ENCODE measurements around the gene GNG12. TPM values are rescaled to one million over a fixed set of nuclear protein-coding genes. Genes with fewer than 3 reads are reported as not detected.
A peak's percentile ranks its signal among the peaks of the same experiment; 100 is the strongest.

Gene GNG12
- total RNA-seq, 2 donors from 2014 or later = 0.32 to 0.34 TPM

GRCh38 chr1:67835663-67836452, 2.6 kb upstream of the GNG12 start:
- H3K4me3 Mint-ChIP-seq = no peak overlapping the region
- H3K9me3 Mint-ChIP-seq = no peaks in the 10 kb centered on the region
- no peak overlapping the region for H3K27ac Mint-ChIP-seq

DNA sequence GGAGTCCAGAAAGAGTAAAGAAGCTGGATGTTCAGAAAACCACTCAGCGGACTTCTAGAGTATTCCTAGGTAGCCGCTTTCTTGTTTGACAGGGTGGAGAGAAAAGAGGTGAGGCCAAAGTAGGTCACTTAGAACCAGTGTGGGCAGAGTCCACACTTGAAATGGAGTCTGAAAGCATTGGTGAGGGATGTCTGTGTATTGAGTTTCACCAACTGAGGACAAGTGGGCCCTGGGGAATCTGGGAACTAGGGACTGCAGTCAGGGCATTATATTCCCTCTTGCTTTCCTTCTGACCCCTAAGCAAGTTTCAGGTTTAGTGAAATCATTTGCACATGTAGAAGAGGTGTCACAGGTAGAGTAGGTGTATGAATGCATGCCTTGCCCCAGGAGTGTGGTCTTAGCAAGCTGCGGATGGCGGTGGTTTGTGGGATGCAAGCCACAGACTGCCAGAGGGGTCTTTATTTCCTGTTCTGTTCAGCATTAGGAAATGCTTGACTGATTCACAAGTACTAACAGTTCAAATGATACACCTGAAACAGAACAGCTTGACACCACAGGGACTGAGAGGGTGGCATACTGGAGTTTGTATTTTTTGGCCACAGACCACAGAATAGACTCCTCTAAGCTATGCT, 1.1 kb upstream of the GNG12 start:
- Mint-ChIP-seq H3K36me3 (ENCODE audit: insufficient read depth in 2 of 2) (no peaks in the 10 kb centered on the region), H3K4me3 (peak overlapping the region; percentile 81 to 86), H3K27me3 (ENCODE audit: low read depth) (peaks cover 72% of the 10 kb centered on the region), H3K27ac (no peak overlapping the region), H3K9me3 (no peaks in the 10 kb centered on the region), H3K4me1 (ENCODE audit: low read depth) (peaks cover 12% of the 10 kb centered on the region)
- peak in 1 of 2 donors; percentile 13 for DNase-seq
- ATAC-seq (replicated peaks in 1 of 2) = peak in 1 of 2 donors; percentile 18

More at GRCh38 chr1:67835663-67836452, 2.6 kb upstream of the GNG12 start:
- DNase-seq = no peak
- ATAC-seq (replicated peaks in 1 of 2) = no peak
- H3K4me1 Mint-ChIP-seq (ENCODE audit: low read depth) = peaks cover 12% of the 10 kb centered on the region
- H3K27me3 Mint-ChIP-seq (ENCODE audit: low read depth) = peaks cover 76% of the 10 kb centered on the region
- no peaks in the 10 kb centered on the region for H3K36me3 Mint-ChIP-seq (ENCODE audit: insufficient read depth in 2 of 2)

DNA sequence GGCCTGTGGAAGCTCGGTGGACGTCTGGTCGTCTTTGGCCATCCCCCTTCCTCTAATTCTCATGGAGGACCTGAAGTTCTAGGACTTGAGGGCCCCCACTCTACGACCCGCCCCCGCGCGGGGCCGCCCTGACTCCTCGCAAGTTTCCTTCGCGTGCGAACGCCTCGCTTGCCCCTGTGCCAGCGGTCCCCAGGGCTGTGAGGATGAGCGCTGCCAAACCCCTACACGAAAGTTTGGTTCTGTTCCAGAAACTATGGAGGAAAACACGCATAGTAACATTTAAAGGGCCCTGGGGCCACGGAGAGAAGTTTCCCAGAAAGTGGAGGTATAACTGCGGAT, 304 bp upstream of the GNG12 start:
- DNase-seq = no peak

DNA sequence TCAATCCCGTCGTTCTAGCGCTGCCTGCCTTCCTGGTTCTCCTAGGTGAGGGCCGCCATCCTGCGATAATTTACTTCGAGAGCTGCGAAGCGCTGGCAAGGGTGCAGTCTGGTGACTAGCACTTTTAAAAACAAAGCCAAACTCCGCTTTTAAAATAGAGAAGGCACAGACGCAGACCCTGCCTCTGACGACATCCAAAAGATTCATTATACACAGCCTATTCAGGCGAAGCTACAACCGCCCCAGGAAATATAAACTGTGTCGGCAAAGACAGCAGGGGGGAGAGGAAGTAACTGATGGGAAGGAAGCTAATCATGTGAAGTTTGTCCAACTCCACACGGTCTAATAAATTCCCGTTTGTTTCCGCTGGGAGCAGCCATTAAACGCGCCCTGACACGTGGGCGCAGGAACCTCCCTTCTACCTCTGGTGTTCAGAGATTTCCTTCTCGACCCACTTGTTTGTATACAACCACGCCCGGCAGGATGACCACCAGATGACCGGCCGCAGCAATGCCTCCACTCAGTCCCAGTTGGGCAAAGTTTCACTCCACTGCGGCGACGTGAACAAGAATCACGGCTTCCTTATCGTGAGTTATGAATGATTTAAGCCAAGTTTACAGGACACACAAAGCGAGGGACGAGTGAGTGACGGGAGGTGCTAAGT, 1.3 kb downstream of the GNG12 start:
- ATAC-seq (replicated peaks in 1 of 2) = peak; percentile 18 to 20
- no peak for DNase-seq
- H3K27ac Mint-ChIP-seq = no peak overlapping the region
- peak overlapping the region; percentile 81 to 88 for H3K4me3 Mint-ChIP-seq
- no peaks in the 10 kb centered on the region for H3K36me3 Mint-ChIP-seq (ENCODE audit: insufficient read depth in 2 of 2)
- H3K4me1 Mint-ChIP-seq (ENCODE audit: low read depth) = peaks cover 12% of the 10 kb centered on the region
- peaks cover 54% of the 10 kb centered on the region for H3K27me3 Mint-ChIP-seq (ENCODE audit: low read depth)
- no peaks in the 10 kb centered on the region for H3K9me3 Mint-ChIP-seq

More for the DNA sequence above, 304 bp upstream of the GNG12 start:
- peaks cover 70% of the 10 kb centered on the region for H3K27me3 Mint-ChIP-seq (ENCODE audit: low read depth)
- H3K36me3 Mint-ChIP-seq (ENCODE audit: insufficient read depth in 2 of 2) = no peaks in the 10 kb centered on the region
- H3K9me3 Mint-ChIP-seq = no peaks in the 10 kb centered on the region
- peaks cover 12% of the 10 kb centered on the region for H3K4me1 Mint-ChIP-seq (ENCODE audit: low read depth)
- no peak overlapping the region for H3K27ac Mint-ChIP-seq
- H3K4me3 Mint-ChIP-seq = peak overlapping the region; percentile 81 to 86
- ATAC-seq (replicated peaks in 1 of 2) = peak in 1 of 2 donors; percentile 12

- ATAC-seq (replicated peaks in 1 of 2) = no peak
- H3K27me3 Mint-ChIP-seq (ENCODE audit: low read depth) = peaks cover 46% of the 10 kb centered on the region
- H3K36me3 Mint-ChIP-seq (ENCODE audit: insufficient read depth in 2 of 2) = no peaks in the 10 kb centered on the region
- H3K4me3 Mint-ChIP-seq = peak overlapping the region; percentile 81 to 88
- no peaks in the 10 kb centered on the region for H3K9me3 Mint-ChIP-seq
- H3K27ac Mint-ChIP-seq = no peak overlapping the region
- H3K4me1 Mint-ChIP-seq (ENCODE audit: low read depth) = peaks cover 12% of the 10 kb centered on the region
- DNase-seq = no peak
These were observed 2.1 kb downstream of the GNG12 start for GRCh38 chr1:67830928-67831830.

DNA sequence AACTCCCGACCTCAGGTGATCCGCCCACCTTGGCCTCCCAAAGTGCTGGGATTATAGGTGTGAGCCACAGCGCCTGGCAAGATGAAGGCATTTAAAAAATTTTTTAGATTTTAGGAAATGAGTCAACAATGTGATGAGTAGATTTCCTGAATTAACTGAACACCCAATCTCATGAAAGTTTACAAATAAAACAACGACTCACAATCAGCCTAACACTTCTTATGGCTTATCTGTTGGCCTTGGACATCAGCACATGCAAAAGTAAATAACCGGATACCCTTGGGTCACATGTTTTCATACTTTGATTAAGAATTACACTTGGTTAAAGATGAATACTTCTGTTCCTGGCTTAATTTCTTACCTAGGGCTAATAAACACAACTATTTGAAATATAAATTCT, 3.0 kb downstream of the GNG12 start:
- H3K4me1 Mint-ChIP-seq (ENCODE audit: low read depth) = peaks cover 12% of the 10 kb centered on the region
- peaks cover 46% of the 10 kb centered on the region for H3K27me3 Mint-ChIP-seq (ENCODE audit: low read depth)
- no peak overlapping the region for H3K27ac Mint-ChIP-seq
- H3K4me3 Mint-ChIP-seq = no peak overlapping the region
- H3K9me3 Mint-ChIP-seq = no peaks in the 10 kb centered on the region
- ATAC-seq (replicated peaks in 1 of 2) (no peak), DNase-seq (no peak)
- no peaks in the 10 kb centered on the region for H3K36me3 Mint-ChIP-seq (ENCODE audit: insufficient read depth in 2 of 2)

GRCh38 chr1:67827688-67828087, 5.6 kb downstream of the GNG12 start:
- no peaks in the 10 kb centered on the region for H3K9me3 Mint-ChIP-seq
- no peak overlapping the region for H3K27ac Mint-ChIP-seq
- no peak overlapping the region for H3K4me3 Mint-ChIP-seq
- DNase-seq = no peak
- peaks cover 12% of the 10 kb centered on the region for H3K4me1 Mint-ChIP-seq (ENCODE audit: low read depth)
- ATAC-seq (replicated peaks in 1 of 2) = no peak
- H3K27me3 Mint-ChIP-seq (ENCODE audit: low read depth) = peaks cover 39% of the 10 kb centered on the region
- H3K36me3 Mint-ChIP-seq (ENCODE audit: insufficient read depth in 2 of 2) = no peaks in the 10 kb centered on the region

DNA sequence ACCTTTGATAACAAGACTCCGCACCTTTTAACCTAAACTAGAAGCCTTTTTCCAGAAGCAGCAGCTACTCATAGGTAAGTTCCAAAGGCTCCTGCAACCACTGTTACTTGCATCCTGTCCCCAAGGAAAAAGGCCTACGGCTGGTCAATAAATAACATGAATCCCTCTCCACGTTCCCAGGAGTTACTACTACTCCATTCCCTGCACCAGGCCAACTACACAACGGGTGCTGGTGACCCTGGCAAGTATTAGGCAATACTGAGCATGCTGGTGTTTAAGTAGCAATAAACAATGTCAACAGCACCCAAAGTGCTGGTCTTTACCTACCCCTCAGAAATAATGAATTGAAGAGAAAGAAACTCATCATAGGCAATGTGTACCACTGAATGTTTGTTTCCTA, 7.7 kb downstream of the GNG12 start:
- no peak for ATAC-seq (replicated peaks in 1 of 2)
- Mint-ChIP-seq H3K4me1 (ENCODE audit: low read depth) (no peaks in the 10 kb centered on the region), H3K27ac (no peak overlapping the region), H3K9me3 (no peaks in the 10 kb centered on the region), H3K36me3 (ENCODE audit: insufficient read depth in 2 of 2) (no peaks in the 10 kb centered on the region), H3K27me3 (ENCODE audit: low read depth) (peaks cover 20% of the 10 kb centered on the region), H3K4me3 (no peak overlapping the region)
- DNase-seq = no peak

DNA sequence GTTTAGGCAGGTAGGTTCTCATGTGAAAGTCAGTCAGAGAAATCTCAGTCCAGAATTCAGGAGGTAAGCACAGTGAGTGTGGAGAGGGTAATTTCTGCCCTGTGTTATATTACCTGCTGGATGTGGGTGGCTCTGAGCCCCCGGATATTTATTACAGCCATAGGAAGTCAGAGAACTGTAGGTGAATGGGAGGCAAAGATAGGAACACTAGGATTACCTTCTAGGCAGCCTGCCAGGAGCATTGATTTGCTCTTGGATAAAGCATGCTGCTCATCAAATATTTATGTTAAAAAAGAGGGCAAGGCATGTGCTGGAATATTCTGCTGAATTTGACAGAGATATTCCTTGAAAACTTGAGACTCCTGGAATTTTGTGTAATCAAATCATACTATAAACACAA, 8.5 kb downstream of the GNG12 start:
- Mint-ChIP-seq H3K27me3 (ENCODE audit: low read depth) (peaks cover 23% of the 10 kb centered on the region), H3K27ac (no peak overlapping the region), H3K9me3 (no peaks in the 10 kb centered on the region), H3K4me1 (ENCODE audit: low read depth) (no peaks in the 10 kb centered on the region), H3K36me3 (ENCODE audit: insufficient read depth in 2 of 2) (no peaks in the 10 kb centered on the region), H3K4me3 (no peak overlapping the region)
- DNase-seq = no peak
- no peak for ATAC-seq (replicated peaks in 1 of 2)

- H3K36me3 Mint-ChIP-seq (ENCODE audit: insufficient read depth in 2 of 2) = no peaks in the 10 kb centered on the region
- no peak for DNase-seq
These were observed 9.7 kb downstream of the GNG12 start for GRCh38 chr1:67823615-67824014.

DNA sequence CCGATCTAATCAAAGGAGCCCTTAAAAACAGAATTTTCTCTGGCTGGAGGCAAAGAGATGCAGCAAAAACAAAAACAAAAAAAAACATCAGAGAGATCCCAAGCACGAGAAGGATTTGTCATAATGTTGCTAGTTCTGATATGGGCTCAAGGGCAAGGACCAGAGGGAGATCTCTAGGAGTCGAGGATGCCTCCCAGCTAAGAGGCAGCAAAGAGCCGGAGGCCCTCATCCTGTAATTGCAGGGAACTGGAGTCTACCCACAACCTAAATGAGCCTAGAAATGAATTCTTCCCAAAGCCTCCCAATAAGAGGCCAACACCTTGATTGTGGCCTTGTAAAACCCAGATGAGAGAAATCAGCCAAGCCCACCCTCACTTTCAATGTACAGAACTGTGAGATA, 12.0 kb downstream of the GNG12 start:
- Mint-ChIP-seq H3K4me1 (ENCODE audit: low read depth) (peaks cover 9% of the 10 kb centered on the region), H3K27ac (no peak overlapping the region), H3K36me3 (ENCODE audit: insufficient read depth in 2 of 2) (no peaks in the 10 kb centered on the region), H3K4me3 (no peak overlapping the region), H3K27me3 (ENCODE audit: low read depth) (peaks cover 25% of the 10 kb centered on the region), H3K9me3 (no peaks in the 10 kb centered on the region)
- ATAC-seq (replicated peaks in 1 of 2) (no peak), DNase-seq (no peak)

More at GRCh38 chr1:67823615-67824014, 9.7 kb downstream of the GNG12 start:
- Mint-ChIP-seq H3K27me3 (ENCODE audit: low read depth) (peaks cover 25% of the 10 kb centered on the region), H3K9me3 (no peaks in the 10 kb centered on the region), H3K27ac (no peak overlapping the region), H3K4me1 (ENCODE audit: low read depth) (peaks cover 3% of the 10 kb centered on the region), H3K4me3 (no peak overlapping the region)
- ATAC-seq (replicated peaks in 1 of 2) = no peak

DNA sequence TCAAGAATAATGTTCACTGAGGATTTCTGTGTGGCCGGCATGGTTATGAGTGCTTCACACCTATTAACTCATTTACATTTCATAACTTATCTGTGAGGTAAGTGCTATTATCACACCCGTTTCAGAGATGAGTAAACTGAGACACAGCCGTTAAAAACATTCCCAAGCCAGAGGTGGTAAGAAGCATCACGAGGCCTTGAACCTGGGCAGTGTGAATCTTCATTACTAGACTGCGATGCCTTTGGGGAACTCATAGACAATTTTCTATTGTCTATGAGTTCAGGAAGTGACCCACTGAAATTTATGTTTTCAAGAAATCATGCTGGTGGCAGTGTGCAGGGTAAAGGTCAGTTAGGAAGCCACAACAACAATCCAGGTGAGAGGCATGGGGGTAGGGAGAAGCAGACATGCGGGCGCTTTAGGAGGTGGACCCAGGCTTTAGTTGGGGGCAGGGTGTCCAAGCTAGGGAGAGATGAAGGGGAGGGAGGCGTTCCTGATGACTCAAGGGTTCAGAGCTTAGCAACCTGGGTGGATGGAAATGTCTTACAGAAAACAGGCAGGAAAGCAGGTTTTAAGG, 14.5 kb downstream of the GNG12 start:
- no peak overlapping the region for H3K27ac Mint-ChIP-seq
- DNase-seq (no peak), ATAC-seq (replicated peaks in 1 of 2) (no peak)
- peaks cover 11% of the 10 kb centered on the region for H3K27me3 Mint-ChIP-seq (ENCODE audit: low read depth)
- no peak overlapping the region for H3K4me3 Mint-ChIP-seq
- peaks cover 9% of the 10 kb centered on the region for H3K4me1 Mint-ChIP-seq (ENCODE audit: low read depth)
- no peaks in the 10 kb centered on the region for H3K9me3 Mint-ChIP-seq
- H3K36me3 Mint-ChIP-seq (ENCODE audit: insufficient read depth in 2 of 2) = no peaks in the 10 kb centered on the region
